Coronary artery (tissue), 2 donors: ENCODE results near the gene PRLH.
A peak's percentile ranks its signal among the peaks of the same experiment; 100 is the strongest.

Source experiments
- DNase-seq: peaks from one replicate; pipeline ENCODE4 v3.0.0-alpha.2; 2017; ENCODE audit warnings: low spot score
- H3K27ac ChIP-seq, 2 donors: fragments of 200-600 bp; sonication (generic); one replicate each; pipeline ENCODE4 v1.5.1; 2016 to 2019
- H3K4me3 ChIP-seq: fragments of 200-600 bp; sonication (generic); 2 replicates; pipeline ENCODE4 v1.5.1; 2016; ENCODE audit warnings: mild to moderate bottlenecking, moderate library complexity
- CTCF ChIP-seq: fragments of 200-600 bp; sonication (generic); IDR thresholded peaks from one replicate; pipeline ENCODE4 v1.5.1; 2019; ENCODE audit warnings: antibody characterized with exemption

PRLH gene

GRCh38 chr2:237597196-237598145 lies 31.1 kb downstream of the PRLH start:
- Histone ChIP-seq H3K4me3 (no peak overlapping the region), H3K27ac (peak overlapping the region; percentile 40)
- TF ChIP-seq CTCF = no peak
- DNase-seq = no peak

GRCh38 chr2:237598468-237599208 lies 32.3 kb downstream of the PRLH start:
- Histone ChIP-seq H3K27ac (peak overlapping the region; percentile 86 to 93), H3K4me3 (no peak overlapping the region)
- DNase-seq = no peak
- TF ChIP-seq CTCF = no peak

GRCh38 chr2:237599465-237600110 lies 33.2 kb downstream of the PRLH start:
- no peak for TF ChIP-seq CTCF
- peak overlapping the region; percentile 86 to 93 for H3K27ac ChIP-seq
- DNase-seq = no peak
- H3K4me3 ChIP-seq = peak overlapping the region; percentile 59

GRCh38 chr2:237600205-237600846 lies 34.0 kb downstream of the PRLH start:
- H3K4me3 ChIP-seq = peak overlapping the region; percentile 59
- TF ChIP-seq CTCF = peak; percentile 19
- peak; percentile 87 for DNase-seq
- H3K27ac ChIP-seq = peak overlapping the region; percentile 86 to 93

- TF ChIP-seq CTCF = no peak
- Histone ChIP-seq H3K27ac (peak overlapping the region; percentile 86 to 93), H3K4me3 (no peak overlapping the region)
- DNase-seq = no peak
These were observed 35.2 kb downstream of the PRLH start for GRCh38 chr2:237601453-237602116.

- Histone ChIP-seq H3K27ac (no peak overlapping the region), H3K4me3 (no peak overlapping the region)
- TF ChIP-seq CTCF = no peak
- no peak for DNase-seq
These were observed 36.0 kb downstream of the PRLH start for GRCh38 chr2:237602409-237602808.
